HK-2 (cell line): ENCODE data around the gene HIC1.

ENCODE experiments used
- DNase-seq: peaks from one replicate; pipeline ENCODE4 v3.0.0-alpha.2; 2018; ENCODE audit not compliant: unreplicated experiment

The HIC1 gene

DNA sequence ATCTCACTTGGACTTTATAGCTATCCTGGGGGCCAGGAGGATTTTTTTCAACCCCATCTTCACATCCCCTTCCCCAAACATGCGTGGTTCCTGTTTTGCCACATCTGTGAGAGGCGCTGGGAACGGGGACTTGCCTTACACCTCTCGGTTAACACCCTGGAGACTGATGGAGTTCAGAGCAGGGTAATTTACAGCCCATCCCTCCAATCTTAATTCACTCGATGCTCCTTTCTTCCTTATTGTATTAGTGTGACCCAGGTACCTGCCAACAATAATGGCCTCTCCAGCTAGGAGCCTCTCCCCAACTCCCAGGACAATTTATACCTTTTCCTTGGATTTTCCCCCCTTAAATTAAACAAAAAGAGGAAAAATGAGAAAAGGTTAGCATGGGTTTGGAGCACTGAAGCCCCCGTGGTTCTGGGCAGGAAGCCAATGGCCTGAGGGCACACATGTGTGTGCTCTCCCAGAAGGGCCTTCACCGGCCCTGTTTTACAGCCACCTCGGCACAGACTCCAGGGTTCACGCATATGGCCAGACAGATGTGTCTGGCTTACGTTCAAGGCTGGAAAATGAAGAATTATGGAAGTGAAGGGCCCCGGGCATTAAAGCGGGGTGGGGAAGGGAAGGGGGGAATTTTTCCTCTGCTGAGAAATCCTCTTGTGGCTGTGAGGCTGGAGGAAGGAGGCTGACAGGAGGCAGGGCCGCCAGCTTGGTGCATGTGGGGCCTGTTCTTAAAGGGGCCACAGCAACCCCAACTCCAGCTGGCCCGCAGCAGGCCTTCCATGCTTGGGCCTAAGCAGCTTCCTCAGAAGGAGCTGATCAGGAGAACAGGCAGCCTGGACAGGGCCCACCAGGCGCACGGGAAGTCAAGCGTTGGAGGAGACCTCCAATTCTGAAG, 21.4 kb downstream of the HIC1 start:
- no peak for DNase-seq

DNA sequence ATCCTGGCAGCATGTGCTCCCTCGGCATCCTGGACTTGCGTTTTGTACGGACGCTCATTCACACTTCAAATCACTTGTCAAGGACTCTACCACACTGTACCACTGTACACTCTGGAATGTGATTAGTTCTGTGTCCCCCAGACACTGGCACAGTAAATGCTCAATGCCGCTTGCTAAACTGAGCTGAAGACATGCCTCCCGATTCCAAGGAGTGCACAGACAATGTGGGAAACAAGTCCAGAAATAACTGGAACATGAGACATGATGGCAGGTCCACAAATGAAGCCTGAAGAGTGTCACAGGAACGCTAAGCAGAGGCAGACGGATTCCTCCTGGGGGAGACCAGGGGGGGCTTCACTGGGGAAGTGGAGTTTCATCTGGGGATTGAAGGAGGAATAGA, 22.1 kb downstream of the HIC1 start:
- DNase-seq: no peak

DNA sequence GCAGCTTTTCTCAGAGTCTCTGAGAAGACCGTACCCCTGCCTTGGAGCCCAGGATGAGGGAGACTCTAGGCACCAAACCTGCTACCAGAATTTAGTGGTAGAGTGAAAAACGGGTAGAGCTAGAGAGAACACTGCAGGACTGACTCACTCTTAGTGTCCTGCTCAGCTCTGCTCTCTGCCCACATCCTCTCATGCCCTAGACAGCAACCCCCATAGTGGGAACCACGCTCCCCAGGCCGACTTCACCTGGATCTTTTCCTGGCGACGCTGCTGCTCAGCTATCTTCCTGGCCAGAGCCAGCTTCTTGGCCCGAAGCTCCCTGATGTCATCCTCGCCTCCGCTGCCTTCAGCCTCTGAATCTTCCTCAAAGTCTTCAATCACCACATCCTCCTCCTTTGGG, 26.7 kb downstream of the HIC1 start:
- no peak for DNase-seq

DNA sequence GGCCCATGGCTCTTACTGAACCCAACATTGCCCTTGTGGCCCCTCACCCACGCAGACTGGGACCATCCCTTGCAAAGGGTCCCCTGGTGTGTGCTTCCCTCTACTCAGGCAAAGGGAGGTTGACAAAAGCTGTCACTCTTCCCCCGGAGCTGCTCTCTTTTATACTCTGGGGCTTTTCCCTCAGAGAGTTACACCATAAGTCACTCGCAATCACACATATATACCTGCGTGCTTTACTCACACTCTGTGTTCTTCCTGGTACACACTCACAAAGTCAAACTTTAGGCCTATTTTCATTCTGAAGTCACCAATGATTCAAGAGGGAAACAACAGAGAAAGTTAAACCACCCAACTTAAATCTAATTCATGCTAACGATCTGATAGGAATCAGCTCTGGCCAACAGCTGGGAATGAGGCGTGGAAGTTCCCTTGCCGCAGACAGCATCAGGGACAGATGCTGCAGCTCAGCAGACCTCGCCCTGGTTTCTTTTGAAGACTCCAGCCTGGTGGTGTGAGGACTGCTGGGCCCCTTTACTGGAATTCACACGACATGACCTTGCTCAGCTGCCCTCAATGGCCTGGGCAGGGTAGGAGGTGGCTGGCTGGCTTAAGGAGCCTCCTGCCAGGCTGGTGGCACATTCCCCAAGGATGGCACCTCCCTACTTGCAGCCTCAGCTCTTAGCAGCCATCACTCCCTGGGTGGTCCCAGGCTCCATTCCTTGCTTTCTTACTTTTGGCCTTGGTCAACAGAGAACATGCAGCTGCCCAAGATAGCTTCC, 27.3 kb downstream of the HIC1 start:
- DNase-seq: no peak

DNA sequence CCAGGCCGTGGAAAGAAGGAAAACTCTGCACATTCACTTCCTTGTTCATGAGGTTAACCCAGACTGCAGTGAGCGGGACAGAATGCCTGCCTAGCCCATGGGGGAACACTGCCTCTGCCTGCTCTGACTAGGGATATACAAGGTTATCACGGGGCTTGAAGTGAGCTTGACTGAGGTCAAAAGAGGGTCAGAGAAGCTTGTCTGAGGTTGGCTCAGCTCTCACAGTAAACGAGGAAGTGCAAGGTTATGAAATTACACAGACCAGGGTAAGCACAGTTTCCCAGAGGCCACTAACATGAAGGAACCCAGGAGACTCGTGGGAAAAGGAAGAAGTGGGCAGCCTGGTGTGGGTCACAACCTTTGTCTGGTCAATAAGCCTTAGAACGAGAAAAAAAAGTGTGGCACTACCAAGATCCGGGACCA, 28.7 kb downstream of the HIC1 start:
- no peak for DNase-seq

DNA sequence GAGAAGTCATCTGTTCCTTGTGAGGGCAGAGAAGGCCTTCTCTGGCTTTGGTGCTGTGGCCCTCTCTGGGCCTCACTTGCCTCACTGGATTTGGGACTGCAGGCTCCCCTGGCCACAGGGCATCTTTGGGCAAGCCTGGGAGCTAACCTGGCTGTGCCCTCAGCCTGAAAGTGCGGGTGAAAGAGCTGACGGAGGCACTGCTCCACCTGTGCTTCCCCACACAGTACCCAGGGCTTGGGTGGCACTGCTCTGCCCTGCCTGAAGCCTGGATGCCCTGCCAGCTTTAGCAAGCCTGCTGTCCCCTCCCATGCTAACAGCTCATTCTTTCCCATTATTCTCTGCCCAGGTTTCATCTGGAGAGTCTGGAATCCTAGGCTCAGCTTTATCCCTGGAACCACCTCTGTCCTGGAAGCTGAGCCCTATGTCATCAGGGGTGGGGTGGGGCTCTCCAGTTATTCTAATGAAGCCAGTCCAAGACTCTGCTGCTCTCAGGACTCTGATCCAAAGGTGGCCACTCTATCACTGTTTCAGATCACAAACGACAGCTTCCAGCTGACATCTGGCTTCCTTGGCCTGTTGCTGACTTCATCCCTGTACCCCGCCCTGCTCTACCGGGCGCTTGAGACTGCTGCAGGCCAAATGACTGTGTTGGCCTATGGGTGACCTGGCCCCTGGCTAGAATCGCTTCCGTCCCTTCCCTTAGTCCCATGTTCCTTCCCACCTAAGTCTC, 29.3 kb downstream of the HIC1 start:
- DNase-seq: no peak

DNA sequence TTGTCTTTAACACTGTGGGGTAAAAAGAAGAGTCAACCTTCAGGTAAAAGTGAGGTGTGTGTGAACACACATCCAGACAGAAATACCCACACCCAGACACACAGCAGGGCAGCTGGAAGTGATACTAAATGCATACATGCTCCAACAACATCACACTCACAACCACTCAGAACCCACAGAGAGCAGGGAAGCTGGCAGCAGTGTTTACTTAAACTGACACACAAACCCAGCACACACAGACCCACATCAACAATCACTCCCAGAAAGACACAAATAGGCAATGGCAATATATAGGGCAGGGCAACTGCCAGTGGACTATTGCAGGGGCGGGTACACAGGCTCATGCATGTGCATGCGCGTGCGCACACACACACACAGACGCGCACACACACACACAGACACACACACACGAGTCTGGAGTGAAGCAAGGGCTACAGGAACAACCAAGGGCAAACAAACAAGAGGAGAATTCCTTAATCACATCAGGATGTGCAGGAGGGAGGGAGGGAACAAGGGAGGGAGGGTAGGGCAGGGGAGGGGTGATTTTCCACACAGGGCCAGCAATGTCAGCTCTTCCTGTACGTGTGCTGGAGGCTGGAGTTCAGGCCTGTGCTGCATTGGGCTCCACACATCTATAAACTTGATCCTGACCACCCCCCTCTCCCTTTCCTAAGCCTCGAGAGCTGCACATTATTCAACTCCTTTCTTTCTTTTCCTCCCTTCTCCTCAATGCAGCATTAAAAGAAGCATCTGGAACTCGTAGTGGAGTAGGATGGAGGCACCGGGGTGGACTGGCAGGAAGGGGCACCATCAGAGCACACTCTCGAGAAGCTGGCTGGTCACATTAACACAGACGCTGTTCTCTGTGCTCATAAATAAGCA, 30.1 kb downstream of the HIC1 start:
- no peak for DNase-seq

DNA sequence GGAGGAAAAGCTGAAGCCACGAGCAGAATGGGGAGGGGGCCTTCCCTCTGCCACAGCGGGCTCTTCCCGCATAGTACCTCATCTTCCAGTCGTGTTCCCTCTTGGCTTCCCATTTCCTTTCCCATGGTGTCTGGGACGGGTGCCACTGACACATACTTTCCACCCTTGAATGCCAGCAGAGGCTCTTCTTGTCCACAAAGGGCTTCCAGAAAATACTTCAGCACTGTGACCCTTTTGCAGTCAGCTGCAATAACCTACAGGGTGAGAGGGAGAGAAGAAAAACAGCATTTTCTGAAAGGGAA, 30.7 kb downstream of the HIC1 start:
- no peak for DNase-seq

DNA sequence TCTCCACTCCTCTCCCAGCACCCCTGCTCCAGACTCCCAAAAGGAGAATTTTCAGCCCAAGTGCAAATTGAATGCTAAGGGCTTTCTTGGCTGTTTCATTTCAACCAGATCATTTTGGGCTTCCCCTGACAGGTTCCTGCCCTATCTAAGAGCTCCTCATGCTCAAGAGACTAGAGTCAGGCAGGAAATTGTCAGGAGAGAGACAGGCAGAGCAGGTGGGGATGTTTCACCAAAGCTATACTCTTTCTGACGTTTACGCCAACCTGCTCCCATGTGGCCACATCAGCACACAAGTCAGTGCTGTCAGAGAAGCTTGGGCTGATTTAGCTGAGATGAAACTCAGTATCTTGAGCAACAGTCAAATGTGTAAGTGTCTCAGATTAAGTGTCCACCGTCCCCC, 31.4 kb downstream of the HIC1 start:
- DNase-seq: no peak

DNA sequence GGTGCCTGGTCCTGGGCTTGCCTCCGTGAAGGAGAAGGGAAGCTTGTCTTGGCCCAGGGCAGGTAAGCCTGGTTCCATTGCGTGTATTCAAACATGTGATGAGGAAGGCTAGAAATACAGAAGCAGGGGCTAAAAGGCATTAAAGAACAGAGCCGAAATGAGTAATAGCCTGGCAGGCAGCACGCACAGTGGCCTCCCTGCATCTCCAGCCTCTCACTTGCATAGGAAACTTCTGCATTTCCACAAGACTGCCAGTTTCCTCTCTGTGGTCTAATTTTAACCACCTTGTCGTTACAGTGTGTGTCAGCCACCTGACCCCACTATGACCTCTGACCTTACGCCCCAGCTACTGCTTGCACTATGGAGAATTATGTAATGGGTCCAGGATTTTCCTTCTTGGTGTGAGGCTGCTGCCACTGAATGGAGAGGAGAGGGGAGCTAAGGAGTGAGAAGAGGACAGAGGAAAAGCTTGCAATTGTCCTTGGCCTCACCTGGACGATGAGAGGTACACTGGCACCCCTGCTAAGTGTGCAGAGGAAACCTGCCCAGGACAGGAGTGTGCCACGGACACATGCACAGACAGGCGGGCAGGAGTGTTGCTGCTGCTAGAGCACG, 32.8 kb downstream of the HIC1 start:
- DNase-seq: no peak

DNA sequence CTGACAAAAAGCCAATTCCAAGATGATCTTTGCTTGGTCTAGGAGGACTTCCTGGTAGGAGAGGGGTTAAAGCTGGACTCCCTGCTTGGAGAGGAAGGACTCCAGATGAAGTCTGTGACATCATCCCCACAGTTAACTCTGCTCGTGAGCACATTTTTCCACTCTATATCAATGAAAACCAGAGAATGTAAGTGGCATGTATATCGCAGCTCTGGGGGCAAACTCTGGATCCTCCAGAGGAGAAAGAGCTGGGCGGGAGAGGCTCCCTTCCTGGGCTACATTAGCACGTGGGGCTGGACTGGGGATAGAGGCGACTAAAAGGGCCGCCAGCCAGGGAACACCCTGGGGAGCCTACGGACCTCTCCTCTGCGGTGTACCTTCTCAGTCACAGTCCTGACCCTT, 34.1 kb downstream of the HIC1 start:
- DNase-seq: no peak

DNA sequence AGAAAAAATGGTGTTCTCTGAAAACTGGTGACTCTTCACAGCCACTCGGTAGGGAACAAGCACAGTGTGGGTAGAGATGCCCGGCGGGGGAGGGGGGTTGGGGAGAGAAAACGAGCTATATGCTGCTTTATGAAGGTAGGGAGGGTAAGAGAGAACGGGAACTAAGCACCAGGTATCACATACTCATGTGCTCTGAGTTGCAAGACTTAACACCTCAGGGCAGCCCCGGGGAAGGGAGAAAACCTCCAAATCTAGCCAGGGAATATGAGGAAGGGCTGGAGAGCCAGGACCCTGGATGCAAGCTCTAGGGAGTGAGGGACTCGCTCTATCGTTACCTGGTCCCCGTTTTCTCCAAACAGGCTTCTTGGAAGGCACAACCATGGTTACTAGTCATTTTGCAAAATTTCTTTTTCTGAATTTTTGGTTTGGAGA, 35.3 kb downstream of the HIC1 start:
- DNase-seq: no peak

DNA sequence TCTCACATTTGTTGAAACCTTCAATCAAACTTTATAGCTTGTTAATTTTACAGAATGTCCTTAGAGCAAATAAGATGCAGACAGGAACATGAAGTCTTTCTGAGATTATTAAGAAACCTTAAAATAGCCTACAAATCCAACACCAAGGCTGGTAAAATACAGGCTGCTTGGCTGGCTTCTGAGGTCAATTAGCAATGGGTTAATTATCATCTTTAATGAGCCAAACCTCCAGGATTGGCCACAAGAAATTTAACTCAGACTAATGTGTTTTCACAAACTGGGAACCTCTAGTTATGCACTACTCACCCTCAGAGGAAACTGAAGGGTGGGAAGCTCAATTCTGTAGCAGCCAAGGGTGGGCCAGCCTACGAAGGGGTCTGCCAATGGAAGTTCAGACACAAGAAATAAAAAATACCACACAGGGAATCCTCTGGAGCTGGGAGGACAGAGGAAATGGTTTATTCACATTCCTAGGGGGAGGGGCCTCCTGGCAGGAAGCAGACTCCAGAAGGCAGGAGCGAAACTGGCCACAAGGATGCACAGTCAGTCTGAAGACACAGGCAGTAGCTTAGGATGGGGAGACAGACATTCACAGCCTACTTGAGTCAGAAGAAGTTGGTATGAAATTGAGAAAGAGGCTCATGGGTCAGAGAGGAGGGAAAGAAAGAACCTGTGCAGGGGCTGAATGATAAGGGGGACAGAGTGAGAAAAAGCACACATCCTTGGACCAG, 36.1 kb downstream of the HIC1 start:
- DNase-seq: peak; percentile 70

DNA sequence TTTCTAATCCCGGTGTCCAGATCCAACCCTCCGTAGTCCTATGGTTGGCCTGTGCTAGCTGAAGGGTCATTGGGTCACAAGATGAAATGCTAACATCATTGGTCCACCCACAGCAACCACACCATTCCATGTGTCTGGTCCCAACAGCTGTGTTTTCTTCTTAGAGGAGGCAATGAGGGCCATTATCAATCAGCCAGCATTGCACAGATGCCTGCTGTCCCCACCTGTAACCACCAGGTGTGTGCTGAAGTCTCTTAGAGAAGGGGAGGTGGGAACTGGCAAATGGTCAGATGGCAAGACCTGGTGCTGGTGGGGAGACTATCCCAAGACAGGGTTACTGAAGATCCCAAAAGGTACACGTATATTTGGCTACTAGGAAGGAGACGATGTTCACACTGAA, 37.4 kb downstream of the HIC1 start:
- DNase-seq: no peak

DNA sequence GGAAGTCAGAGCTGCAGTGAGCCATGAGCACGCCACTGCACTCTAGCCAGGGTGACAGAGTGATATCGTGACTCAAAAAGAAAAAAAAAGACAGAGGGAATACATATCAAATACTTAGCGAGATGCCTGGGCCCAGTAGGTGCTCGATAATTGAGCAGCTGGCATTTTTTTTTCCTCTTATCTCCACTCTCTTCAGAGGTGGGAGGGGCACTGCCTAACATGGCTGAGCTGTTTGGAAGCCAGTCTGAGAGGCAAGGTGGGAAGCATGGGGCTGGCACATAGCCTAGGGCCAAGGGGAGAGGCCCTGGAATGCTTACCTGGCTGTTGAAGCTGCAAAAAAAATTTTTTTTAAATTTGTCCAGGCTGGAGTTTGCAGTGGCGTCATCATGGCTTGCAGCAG, 38.4 kb downstream of the HIC1 start:
- DNase-seq: no peak

DNA sequence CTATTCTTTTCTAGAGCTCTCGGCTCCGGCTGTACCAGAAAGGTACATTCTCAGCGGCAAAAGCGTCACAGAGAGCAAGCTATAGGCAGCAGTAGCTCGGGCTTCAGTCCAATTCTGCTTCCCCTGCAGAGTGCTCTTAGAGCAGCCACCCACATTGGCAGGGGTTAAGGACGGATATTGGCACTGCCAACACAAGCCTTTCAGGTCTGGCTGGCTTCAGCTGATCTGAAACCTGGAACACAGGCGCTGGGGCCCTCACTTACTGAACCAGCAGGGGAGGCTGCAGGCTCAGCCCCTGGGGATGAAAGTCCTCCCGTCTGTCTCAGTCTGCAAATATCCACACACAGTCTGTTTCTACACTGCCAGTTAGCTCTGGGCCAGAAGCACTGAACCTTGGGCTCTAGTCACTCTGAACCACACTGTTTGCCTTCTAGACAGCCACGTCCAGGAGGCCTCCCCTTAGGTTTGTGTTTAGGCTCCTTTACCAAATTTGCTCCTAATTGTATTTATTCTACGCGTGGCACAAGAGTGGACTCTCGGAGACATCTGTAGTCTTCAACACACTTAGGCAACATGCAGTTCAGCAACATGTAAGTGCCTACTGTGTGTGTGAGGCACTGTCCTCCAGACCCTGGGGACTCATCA, 40.1 kb downstream of the HIC1 start:
- no peak for DNase-seq

DNA sequence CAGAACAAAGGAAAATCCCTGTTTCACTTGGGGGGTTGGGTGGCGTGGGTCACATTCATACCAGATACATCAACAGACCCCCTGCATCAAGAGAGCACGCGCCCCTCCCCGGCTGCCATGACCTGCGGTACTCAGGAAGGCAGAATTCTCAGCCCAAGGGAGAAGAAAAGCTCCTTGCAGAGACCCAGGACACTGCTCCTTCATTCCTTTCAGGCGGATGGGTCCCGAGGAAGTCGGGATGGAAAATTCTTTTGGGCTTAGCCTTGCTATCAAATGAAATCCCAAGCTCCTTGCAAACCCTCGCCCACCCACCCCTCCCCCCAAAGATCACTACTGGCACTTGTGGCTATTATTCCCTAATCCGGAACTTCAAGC, 40.6 kb downstream of the HIC1 start:
- DNase-seq: no peak

DNA sequence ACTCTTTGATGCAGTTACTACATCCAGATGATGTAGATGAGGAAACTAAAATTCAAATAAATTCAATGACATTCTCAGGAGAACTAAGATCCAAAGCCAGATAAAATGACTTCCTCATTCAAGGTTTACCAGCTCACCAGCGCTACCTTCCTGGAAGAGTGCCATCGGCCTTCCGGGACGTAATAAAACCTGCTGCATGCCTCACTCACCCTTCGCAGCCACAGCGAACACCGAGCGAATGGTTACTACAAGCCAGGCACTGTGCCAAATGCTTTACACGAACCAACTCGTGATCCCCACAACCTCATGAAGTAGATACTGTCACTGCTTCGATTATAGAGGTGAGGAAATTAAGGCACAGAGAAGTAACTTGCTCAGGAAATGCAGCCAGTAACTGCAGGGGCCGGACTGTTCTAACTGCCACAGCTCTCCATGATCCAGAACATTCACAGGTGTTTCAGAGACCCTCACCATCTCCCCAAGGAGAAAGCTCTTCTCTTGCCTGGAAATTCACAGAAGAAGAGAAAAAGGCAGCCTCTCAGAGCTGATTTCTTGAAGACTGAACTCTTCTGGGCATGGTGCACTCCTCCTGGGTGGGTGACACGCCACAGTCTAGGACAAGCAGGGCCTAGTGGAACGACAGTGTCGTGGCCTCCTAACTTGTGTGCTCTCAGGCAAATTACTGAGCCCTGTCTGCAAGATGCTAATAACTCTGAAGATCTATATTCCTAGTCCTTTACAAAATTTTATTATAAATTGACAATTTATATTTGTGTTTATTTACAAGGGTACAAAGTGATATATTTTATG, 46.8 kb downstream of the HIC1 start:
- peak; percentile 66 for DNase-seq
